NCI-H1048 (cell line): ENCODE measurements around the gene PYGO2.
A peak's percentile ranks its signal among the peaks of the same experiment; 100 is the strongest.

Source experiments
- DNase-seq: peaks from one replicate; lab custom pipeline; 2025; lab: John Stamatoyannopoulos, UW

The PYGO2 gene

GRCh38 chr1:154941333-154942013, 20.1 kb downstream of the PYGO2 start:
- DNase-seq = no peak

GRCh38 chr1:154940651-154941194, 20.9 kb downstream of the PYGO2 start:
- DNase-seq = no peak

GRCh38 chr1:154940213-154940560, 21.4 kb downstream of the PYGO2 start:
- no peak for DNase-seq

GRCh38 chr1:154938604-154939399, 22.8 kb downstream of the PYGO2 start:
- DNase-seq = no peak

GRCh38 chr1:154937988-154938386, 23.6 kb downstream of the PYGO2 start:
- no peak for DNase-seq

- DNase-seq = peak; percentile 82
Measured at GRCh38 chr1:154937085-154937987, 24.2 kb downstream of the PYGO2 start.

- peak; percentile 96 for DNase-seq
Measured at GRCh38 chr1:154936555-154937084, 25.0 kb downstream of the PYGO2 start, which contains the start of gene PMVK. Gene PMVK, minus strand, starts transcription at chr1:154936719. Its CDS starts 34 bp downstream, at chr1:154936685.

- DNase-seq = no peak
Measured at GRCh38 chr1:154935749-154936554, 25.6 kb downstream of the PYGO2 start.

- DNase-seq = no peak
Measured at GRCh38 chr1:154934358-154934948, 27.1 kb downstream of the PYGO2 start.

GRCh38 chr1:154931940-154932487, 29.6 kb downstream of the PYGO2 start:
- no peak for DNase-seq

GRCh38 chr1:154926201-154926600, 35.4 kb downstream of the PYGO2 start:
- DNase-seq = no peak

GRCh38 chr1:154925335-154926170, 36.0 kb downstream of the PYGO2 start:
- no peak for DNase-seq

- DNase-seq = no peak
Measured at GRCh38 chr1:154923695-154924094, 37.9 kb downstream of the PYGO2 start.

GRCh38 chr1:154913273-154913672, 48.3 kb downstream of the PYGO2 start:
- DNase-seq = no peak

GRCh38 chr1:154912755-154913154, 48.8 kb downstream of the PYGO2 start:
- no peak for DNase-seq

- no peak for DNase-seq
Measured at GRCh38 chr1:154911691-154912550, 49.7 kb downstream of the PYGO2 start.

GRCh38 chr1:154910851-154911250, 50.7 kb downstream of the PYGO2 start:
- DNase-seq = no peak

- no peak for DNase-seq
Measured at GRCh38 chr1:154908937-154909336, 52.6 kb downstream of the PYGO2 start.
